ENCODE data around the gene CTRL.
"Not testable (repeated sequence)": the region's sequence is repeated elsewhere in the genome, so short reads cannot be mapped to it uniquely, and the experiment has no call there.

Gene CTRL

DNA sequence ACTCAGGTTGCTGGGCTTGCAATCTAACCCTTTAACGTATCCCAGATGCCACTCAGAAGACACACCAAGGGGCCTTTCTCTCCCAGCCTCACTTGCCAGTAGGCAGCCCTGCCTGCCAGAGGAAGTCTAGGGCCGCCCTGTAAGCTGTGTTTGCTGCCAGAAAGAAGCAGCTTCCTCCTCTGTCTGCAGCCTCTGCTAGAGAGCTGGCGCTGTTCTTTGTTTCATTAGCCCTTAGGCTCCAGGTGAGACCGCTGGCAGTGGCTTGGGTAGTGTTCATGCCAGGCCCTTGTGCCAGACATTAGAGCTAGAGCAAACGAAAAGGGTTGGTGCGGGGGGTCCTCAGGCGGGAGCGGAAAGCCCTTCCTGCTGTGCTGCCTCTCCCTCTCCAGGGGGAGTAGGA lies 8.9 kb downstream of the CTRL start:
- no peak for FAIRE-seq

GRCh38 chr16:67922221-67922620 lies 9.4 kb downstream of the CTRL start:
- FAIRE-seq, result no peak

GRCh38 chr16:67919622-67920221 lies 11.9 kb downstream of the CTRL start:
- no peak for FAIRE-seq

- FAIRE-seq, result no peak
These were observed 13.8 kb downstream of the CTRL start for GRCh38 chr16:67917852-67918236.

- FAIRE-seq, result no peak
These were observed 14.4 kb downstream of the CTRL start for GRCh38 chr16:67917140-67917851.

- FAIRE-seq, result no peak
These were observed 15.6 kb downstream of the CTRL start for GRCh38 chr16:67915831-67916723.

DNA sequence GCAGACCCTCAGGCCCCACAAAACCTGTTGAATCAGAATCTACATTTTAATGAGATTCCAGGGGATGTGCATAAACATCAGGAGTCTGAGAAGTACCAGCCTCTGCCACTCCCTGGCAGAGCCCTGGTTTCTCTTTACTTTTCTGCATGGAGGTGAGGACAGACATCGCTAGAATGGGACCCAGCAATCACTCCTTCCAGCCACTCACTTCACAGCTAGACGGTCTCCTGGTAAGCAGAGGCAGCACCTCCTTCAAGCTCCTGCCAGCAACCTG lies 16.2 kb downstream of the CTRL start:
- FAIRE-seq, result not testable (repeated sequence)

GRCh38 chr16:67914758-67915495 lies 16.7 kb downstream of the CTRL start:
- FAIRE-seq, result no peak

- FAIRE-seq, result no peak
These were observed 21.5 kb downstream of the CTRL start for GRCh38 chr16:67910158-67910557.

DNA sequence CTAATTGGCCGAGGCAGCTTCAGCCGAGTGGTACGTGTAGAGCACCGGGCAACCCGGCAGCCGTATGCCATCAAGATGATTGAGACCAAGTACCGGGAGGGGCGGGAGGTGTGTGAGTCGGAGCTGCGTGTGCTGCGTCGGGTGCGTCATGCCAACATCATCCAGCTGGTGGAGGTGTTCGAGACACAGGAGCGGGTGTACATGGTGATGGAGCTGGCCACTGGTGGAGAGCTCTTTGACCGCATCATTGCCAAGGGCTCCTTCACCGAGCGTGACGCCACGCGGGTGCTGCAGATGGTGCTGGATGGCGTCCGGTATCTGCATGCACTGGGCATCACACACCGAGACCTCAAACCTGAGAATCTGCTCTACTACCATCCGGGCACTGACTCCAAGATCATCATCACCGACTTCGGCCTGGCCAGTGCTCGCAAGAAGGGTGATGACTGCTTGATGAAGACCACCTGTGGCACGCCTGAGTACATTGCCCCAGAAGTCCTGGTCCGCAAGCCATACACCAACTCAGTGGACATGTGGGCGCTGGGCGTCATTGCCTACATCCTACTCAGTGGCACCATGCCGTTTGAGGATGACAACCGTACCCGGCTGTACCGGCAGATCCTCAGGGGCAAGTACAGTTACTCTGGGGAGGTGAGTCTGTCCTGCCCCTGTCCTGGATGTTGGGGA lies 22.5 kb downstream of the CTRL start:
- no peak for FAIRE-seq

- FAIRE-seq, result no peak
These were observed 24.1 kb downstream of the CTRL start for GRCh38 chr16:67907397-67908180.

- FAIRE-seq, result no peak
These were observed 28.8 kb downstream of the CTRL start for GRCh38 chr16:67902831-67903230.

- FAIRE-seq, result no peak
These were observed 29.9 kb downstream of the CTRL start for GRCh38 chr16:67901734-67902133.

DNA sequence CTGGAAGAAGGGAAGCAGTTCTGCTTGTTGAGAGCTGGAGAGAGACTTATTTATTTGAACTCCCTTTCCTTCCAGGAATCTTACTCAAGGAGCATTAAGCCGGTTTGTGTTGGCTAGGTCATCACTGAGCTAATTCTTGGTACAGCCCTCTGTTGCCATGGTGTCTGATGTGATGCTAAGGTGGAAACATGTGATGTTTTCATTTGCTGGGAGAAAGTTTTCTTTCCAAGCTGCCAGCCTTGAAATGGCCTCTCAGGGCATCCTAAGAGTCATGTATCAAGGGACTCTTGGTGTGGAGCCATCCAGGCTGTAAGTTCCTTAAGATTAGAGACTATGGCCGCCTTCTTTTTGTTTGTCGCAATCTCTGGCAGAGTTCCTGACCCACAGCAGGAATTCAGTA lies 34.4 kb downstream of the CTRL start:
- no peak for FAIRE-seq

- FAIRE-seq, result no peak
These were observed 37.8 kb downstream of the CTRL start for GRCh38 chr16:67893743-67894399.

DNA sequence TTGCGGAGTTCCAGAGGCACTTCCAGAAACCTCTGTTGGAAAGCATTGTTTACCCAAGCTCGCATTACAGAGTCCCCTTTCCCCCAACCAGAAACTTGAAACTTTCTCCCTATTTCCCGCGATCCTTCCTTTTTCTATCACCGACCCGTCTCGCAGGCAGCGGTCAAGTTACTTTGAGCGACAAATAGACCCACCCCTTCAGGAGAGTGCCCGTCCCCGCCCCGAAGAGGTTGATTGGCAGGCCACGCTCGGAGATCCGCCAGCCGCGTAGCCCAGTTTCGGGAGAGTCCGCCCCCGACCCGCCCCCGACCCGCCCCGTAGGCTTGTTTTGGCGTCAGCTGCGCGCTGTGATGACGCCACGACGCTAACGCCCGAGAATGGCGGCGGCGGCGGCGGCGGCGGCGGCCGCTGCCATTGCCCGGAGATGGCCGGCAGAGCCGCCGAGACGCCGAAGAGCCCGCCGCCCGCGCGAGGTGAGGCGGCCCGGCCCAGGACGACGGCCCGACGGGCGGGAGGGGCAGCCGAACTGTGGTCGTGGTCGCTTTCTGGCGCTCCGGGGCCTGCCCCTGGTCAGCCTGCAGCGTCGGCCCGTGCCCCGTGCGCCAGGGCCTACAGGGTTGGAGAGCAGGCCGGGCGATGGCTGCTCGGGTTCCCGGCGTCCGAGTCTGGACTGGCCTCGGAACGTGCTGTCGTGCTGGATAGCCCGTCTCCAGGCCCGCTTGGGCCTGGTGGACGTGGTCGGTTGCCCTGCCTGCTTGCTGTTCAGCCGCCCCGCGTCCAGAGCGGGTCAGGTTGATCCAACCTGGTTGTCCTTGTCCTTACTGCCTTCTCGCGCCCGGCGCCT lies 38.5 kb downstream of the CTRL start, which contains the start of gene PSKH1:
Gene PSKH1 (plus strand): TSS at position 356 of the 844 bp plus-strand sequence. CDS start 15,496 bp downstream, outside the sequence.
- FAIRE-seq, result no peak

DNA sequence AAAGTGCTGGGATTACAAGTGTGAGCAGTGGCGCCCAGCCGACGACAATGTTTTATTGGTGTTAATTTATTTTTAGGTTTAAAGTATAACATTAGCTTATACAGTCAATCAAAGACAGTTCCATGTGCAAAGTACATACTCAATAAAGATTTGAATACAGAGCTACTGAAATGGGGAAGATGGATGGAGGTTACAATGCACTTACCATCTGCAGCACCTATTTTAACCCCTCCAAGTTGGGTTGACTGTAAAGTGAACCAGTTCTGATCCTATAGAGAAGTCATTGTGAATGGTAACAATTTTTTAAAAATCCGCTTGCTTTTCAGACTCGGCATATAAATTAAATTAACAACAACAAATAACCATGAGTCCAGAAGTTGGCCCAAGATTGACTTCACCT lies 39.3 kb downstream of the CTRL start:
- no peak for FAIRE-seq

GRCh38 chr16:67888331-67888730 lies 43.3 kb downstream of the CTRL start:
- FAIRE-seq, result no peak

GRCh38 chr16:67886387-67886786 lies 45.3 kb downstream of the CTRL start:
- no peak for FAIRE-seq

DNA sequence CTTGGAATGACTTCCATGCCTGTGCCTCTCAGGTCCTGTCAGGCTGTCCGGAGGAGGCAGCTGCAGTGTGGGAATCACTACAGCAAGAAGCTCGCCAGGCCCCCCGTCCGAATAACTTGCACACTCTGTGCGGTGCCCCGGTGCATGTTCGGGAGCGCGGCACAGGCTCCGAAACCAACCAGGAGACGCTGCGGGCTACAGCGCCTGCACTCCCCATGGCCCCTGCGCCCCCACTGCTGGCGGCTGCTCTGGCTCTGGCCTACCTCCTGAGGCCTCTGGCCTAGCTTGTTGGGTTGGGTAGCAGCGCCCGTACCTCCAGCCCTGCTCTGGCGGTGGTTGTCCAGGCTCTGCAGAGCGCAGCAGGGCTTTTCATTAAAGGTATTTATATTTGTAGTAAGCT lies 45.7 kb downstream of the CTRL start:
- FAIRE-seq, result no peak
